Pons (tissue), 1 donor: ENCODE data around the gene TPP1.

Experiments used
- DNase-seq: peaks from one replicate; pipeline ENCODE4 v3.0.0-alpha.2; 2016; ENCODE audit warnings: low spot score

Gene TPP1

DNA sequence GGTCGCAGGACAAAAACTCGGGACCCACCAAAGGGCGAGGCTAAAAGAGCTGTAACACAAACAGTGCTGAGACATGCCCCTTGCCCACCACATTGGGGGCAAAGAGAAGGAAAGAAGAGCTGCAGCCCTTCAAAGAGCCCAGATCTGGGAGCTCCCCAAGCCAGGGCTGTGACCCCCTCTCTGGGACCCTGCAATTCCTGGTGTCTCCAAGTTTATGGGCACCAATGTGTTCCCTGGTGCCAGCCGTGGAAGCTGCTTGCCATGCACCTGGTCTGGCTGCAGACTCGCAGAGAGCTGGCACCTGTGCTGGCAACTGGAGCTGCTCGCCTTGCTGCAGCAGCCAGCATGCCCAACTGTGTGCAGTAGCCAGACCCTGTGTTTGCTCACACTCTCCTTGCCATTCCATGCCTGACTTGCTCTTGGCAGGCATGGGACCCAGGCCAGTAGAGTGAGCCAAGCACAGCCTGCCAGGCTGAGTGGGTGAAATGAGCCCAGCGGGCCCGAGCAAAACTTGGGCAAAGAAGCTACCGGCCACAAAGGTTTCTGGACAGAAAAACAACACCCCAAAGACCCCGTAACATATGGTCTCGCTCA is 31.8 kb downstream of the TPP1 start:
- no peak for DNase-seq

GRCh38 chr11:6586434-6587359 is 32.5 kb downstream of the TPP1 start:
- peak; percentile 53 for DNase-seq

DNA sequence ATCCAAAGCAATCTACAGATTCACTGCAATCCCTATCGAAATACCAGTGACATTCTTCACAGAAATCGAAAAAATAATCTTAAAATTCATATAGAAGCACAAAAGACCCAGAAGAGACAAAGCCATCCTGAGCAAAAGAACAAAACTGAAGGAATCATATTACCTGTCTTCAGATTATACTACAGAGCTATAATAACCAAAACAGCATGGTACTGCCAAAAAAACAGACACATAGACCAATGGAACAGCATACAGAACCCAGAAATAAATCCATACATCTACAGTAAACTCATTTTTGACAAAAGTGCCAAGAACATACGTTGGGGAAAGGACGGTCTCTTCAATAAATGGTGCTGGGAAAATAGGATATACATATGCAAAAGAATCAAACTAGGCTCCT is 34.7 kb downstream of the TPP1 start:
- no peak for DNase-seq

DNA sequence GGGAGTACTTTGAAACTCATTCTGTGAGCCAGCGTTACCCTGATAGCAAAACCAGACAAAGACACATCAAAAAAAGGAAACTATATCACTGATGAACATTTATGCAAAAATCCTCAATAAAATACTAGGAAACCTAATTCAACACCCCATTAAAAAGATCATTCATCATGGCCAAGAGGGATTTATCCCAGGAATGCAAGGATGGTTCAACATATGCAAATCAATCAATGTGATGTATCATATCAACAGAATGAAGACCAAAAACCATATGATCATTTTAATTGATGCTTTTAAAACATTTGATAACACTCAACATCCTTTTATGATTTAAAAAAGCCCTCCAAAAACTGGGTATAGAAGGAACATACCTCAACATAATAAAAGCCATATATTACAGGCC is 35.6 kb downstream of the TPP1 start:
- DNase-seq = no peak

DNA sequence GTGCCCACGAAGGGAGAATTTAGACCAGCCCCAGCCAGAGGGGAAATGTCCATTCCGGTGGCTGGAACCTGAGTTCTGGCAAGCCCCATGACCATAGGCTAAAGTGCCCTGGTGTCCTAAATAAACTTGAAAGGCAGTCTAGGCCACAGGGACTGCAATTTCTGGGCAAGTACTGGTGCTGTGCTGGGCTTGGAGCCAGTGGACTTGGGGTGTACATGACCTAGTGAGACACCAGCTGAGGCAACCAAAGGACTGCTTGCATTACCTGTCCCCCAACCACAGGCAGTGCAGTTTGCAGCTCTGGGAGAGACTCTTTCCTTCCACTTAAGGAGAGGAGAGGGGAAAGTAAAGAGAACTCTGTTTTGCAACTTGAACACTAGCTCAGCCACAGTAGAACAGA is 39.5 kb downstream of the TPP1 start:
- no peak for DNase-seq

DNA sequence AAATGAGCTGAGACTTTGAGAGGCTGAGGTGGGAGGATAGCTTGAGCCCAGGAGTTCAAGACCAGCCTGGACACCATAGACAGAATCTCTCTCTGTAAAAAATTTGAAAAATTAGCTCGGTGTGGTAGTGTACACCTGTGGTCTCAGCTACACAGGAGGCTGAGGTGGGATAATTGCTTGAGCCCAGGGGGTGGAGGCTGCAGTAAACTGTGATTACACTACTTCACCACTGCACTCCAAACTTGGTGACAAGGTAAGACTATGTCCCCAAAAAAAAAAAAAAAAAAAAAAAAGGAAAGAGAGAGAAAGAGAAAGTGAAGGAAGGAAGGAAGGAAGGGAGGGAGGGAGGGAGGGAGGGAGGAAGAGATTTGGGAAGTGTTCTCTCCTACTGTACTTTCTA is 41.1 kb downstream of the TPP1 start:
- no peak for DNase-seq

- peak; percentile 99 for DNase-seq
These were observed 42.5 kb downstream of the TPP1 start for GRCh38 chr11:6576471-6577373.

DNA sequence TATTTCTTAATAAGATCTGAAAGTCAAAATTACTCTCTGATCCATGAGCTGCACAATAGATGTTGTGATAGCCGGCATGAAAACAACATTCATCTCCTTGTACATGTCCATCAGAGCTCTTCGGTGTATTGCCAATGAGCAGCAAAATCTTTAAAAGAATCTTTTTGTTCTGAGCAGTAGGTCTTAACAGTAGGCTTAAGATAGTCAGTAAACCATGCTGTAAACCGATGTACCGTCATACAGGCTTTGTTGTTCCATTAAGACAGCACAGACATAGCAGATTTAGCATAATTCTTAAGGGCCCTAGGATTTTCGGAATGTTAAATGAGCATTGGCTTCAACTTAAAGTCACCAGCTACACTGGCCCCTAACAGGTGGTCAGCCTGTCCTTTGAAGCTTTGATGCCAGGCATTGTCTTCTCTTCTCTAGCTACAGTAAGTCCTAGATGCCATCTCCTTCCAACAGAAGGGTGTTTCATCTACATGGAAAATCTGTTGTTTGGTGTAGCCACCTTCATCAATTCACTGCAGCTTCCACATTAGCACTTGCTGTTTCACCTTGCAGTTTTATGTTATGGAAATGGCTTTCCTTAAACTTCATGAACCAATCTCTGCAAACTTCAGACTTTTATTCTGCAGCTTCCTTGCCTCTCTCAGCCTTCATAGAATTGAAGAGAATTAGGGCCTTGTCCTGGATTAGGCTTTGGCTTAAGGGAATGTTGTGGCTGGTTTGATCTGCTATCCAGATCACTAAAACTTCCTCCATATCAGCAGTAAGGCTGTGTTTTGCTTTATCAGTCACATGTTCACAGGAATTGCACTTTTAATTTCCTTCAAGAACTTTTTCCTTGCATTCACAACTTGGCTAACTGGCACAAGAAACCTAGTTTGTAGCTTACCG is 44.2 kb downstream of the TPP1 start:
- DNase-seq = peak; percentile 65

GRCh38 chr11:6572215-6572614 is 47.0 kb downstream of the TPP1 start:
- no peak for DNase-seq

DNA sequence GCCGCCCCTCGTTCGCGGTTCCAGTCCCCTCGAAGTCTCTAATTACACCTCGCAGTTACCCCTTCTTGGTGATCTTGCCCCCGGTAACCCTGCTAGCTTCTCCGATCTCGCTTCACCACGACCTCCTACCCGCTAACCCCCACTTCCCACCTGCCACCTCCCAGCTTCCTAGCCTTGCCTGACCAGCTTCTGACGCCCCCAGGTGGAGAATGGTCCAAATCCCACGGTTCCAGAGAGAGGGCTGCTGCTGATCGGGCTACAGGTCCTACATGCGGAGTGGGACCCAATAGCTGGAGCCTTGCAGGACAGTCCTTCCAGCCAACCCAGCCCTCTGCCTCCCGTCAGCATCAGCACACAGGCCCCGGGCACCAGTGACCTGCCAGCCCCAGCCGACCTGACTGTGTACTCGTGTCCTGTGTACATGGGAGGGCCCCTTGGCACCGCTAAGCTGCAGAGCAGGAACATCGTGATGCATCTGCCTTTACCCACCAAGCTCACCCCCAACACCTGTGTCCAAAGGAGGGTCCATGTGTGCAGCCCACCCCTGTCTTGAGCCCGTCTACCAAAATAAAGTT is 47.7 kb downstream of the TPP1 start:
- DNase-seq = no peak

DNA sequence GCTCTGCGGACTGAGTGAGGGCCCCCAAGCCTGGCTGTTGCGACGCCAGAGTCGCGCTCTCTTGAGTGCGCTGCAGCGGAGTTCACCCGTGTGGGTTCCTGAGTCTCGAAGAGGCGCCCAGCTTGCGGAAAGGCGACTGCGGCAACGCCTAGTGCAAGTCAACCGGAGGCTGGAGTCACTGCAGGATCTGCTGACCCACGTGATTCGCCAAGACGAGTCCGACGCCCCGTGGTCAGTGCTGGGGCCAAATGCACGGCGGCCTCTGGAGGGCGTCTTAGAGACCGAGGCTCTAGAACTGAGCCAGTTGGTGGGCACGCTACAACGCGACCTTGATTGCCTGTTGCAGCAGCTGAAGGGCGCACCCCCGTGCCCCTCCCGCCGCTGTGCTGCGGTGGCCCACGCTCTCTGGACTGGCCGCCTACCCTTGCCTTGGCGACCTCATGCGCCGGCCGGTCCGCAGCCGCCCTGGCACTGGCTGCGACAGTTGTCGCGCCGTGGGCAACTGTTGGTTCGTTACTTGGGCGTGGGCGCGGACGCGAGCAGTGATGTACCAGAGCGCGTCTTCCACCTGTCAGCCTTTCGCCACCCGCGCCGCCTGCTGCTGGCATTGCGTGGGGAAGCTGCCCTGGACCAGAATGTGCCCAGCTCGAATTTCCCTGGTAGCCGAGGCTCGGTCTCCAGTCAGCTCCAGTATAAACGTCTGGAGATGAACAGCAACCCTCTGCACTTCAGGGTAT is 48.4 kb downstream of the TPP1 start:
- DNase-seq = no peak

GRCh38 chr11:6569706-6570105 is 49.5 kb downstream of the TPP1 start:
- DNase-seq = no peak

- peak; percentile 42 for DNase-seq
These were observed 50.9 kb downstream of the TPP1 start for GRCh38 chr11:6568191-6568918.

GRCh38 chr11:6567371-6567745 is 51.9 kb downstream of the TPP1 start:
- DNase-seq = no peak

DNA sequence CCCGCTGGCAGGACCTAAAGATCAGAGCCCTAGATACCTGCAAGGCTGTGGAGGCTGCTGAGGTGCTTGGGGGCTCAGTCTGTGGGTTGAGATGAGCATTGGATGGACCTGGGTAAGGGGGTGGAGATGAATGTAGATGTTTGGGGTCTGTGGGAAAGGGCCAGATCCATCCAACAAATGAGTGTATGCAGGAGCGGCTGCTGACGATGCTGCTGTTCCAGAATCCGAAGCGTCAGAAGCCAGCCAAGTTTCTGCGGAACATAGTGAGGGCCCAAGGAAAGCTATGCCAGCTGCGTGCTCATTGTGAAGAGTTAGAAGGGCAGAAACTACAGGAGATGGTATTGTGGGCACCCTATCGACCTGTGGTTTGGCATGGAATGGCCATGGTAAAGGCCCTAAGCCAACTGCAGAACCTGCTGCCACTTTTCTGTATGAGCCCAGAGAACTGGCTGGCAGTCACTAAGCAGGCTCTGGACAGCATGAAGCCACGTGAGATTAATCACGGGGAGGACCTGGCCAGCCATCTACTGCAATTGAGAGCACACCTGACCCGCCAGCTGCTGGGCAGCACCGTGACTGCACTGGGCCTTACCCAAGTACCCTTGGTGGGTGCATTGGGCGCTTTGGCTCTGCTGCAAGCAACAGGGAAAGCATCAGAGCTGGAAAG is 52.4 kb downstream of the TPP1 start:
- no peak for DNase-seq

GRCh38 chr11:6565988-6566703 is 53.1 kb downstream of the TPP1 start:
- DNase-seq = no peak

DNA sequence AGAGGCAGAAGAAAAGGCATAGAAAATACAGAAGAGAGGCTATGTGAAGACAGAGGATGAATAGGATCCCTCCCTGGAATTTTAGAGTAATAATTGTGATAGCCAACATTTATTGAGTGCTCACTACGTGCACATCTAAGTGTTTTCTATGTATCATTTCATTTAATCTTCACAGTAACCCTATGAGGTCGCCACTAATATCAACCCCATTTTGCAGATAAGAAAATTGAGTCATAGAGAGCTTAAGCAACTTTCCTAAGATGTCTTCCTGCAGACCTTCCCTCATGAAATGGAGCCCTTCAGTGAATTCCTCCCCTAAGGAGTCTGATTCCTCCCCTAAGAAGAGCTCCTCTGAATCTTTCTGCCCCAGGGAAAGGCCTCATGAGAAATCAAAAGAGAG is 53.9 kb downstream of the TPP1 start:
- DNase-seq = no peak

DNA sequence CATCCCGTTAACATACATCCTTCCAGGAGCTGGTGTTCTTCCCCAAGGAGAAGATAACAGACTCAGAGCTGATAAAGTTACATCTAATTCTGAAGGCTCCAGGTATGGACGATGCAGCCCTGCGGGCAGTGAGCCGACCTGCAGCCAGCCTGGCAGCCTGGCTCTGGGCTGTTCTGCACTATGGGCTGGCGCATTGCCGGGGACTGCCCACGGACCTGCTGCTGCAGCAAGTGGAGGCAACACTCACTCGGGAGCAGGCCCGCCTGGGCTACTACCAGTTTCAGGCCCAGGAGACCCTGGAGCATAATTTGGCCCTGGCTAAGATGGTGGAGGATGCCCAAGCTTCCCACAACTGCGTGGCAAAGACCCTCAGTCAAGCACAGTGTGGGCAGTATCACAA is 55.6 kb downstream of the TPP1 start:
- no peak for DNase-seq
